ENCODE data around the gene DOCK2.

DNA sequence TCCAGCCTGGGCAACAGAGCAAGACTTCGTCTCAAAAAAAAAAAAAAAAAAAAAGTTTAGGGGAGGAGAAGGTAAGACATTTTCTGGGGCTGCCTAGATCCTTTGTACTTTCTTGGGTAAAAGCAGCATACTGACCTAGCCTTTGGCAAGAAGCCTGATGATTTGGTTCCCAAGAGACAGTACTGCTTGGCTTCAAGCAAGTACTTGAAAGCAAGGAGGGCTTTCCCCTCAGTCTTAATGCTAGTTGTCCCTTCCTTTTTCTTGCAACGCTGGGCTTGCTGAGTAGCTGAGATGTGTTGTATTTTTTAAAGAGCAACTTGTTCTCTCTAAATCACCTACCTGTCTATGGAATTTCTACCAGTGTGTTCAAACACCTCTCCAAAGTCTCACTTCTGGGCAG lies 267.0 kb downstream of the DOCK2 start:
- no peak for TF ChIP-seq EZH2phosphoT487 (conservative IDR thresholded peaks at IDR 0.05; ENCODE audit: low read length)
- TF ChIP-seq CTCF (IDR thresholded peaks at IDR 0.05; ENCODE audit: insufficient read depth, low read length, poor library complexity, severe bottlenecking), result no peak
